Upper lobe of left lung (tissue), 6 donors: Measurements from ENCODE around the gene CRYZL1. TPM values are rescaled to one million over a fixed set of nuclear protein-coding genes. Genes with fewer than 3 reads are reported as not detected.
A peak's percentile ranks its signal among the peaks of the same experiment; 100 is the strongest.

Experiments
- ATAC-seq, 2 donors: fragments of 200-7000 bp; cut with Tn5 transposase; one replicate each; pipeline ENCODE4 v1.9.1; 2022; ENCODE audit warnings: mild to moderate bottlenecking in 2 of 2, moderate library complexity in 2 of 2; ENCODE audit not compliant: low FRiP score in 2 of 2
- DNase-seq, 2 donors: peaks; one replicate each; pipeline ENCODE4 v3.0.0-alpha.2; 2019 to 2020
- H3K27ac ChIP-seq, 4 donors: fragments of 200-600 bp; sonication (generic); one replicate each; pipeline ENCODE4 v1.5.1; 2016 to 2019
- H3K27me3 ChIP-seq, 4 donors: fragments of 200-600 bp; sonication (generic); one replicate each; pipeline ENCODE4 v1.5.1; 2017 to 2019
- H3K36me3 ChIP-seq, 4 donors: fragments of 200-600 bp; sonication (generic); one replicate each; pipeline ENCODE4 v1.5.1; 2016 to 2019
- H3K4me1 ChIP-seq, 4 donors: fragments of 200-600 bp; sonication (generic); one replicate each; pipeline ENCODE4 v1.5.1; 2018 to 2019
- H3K4me3 ChIP-seq, 4 donors: fragments of 200-600 bp; sonication (generic); one replicate each; pipeline ENCODE4 v1.5.1; 2017 to 2019; ENCODE audit warnings: mild to moderate bottlenecking in 2 of 4, moderate library complexity in 1 of 4
- H3K9me3 ChIP-seq, 4 donors: fragments of 200-600 bp; sonication (generic); one replicate each; pipeline ENCODE4 v1.5.1; 2018 to 2019
- EP300 ChIP-seq, 4 donors: sonication (generic); formaldehyde crosslinking; IDR thresholded peaks; one replicate each; pipeline ENCODE4 v1.5.1; 2017; ENCODE audit warnings: antibody characterized with exemption in 4 of 4, control low read depth in 2 of 4
- POLR2A ChIP-seq, 4 donors: fragments of 450-650 bp; IDR thresholded peaks; one replicate each; pipeline ENCODE4 v1.5.1; 2016 to 2017; ENCODE audit warnings: antibody characterized with exemption in 4 of 4, mild to moderate bottlenecking in 2 of 4
- POLR2AphosphoS5 ChIP-seq, 2 donors: sonication (generic); formaldehyde crosslinking; IDR thresholded peaks; one replicate each; pipeline ENCODE4 v1.5.1; 2017; ENCODE audit warnings: antibody characterized with exemption in 2 of 2
- WGBS, 2 donors: methylation state at CpG; one replicate each; pipeline ENCODE4 v1.1.5; 2017 to 2018; 5-methylcytosine and 5-hydroxymethylcytosine counted together
- total RNA-seq, 6 donors: library from RNA; depleted of rRNA in 4 of 6; stranded (reverse); fragments of >200 nt in 4 of 6; gene quantifications; one replicate each; pipeline versions ENCODE4 v1.1.0 to v1.2.1, GENCODE V29; 2016 to 2021
- TF ChIP-seq, protein P1 (sequence below), 6 experiments: fragments of 450-650 bp in 4 of 6; fragments of 200-600 bp in 2 of 6; sonication (generic) in 2 of 6; IDR thresholded peaks; one replicate each; pipeline ENCODE4 v1.5.1; 2016 to 2019; ENCODE audit warnings: antibody characterized with exemption in 6 of 6
- donor health status: DM: no; HTN: no; CAD: no; lungs with moderate emphysema.
- donor health status: DM: no; HTN: yes; CAD: no; lungs with severe emphysema.

The CRYZL1 gene
- total RNA-seq, 6 donors from 2014 or later, result 20.2 to 80.7 (median 31.7) TPM

- ATAC-seq, result no peak
- Histone ChIP-seq H3K4me1 (peaks cover 10 to 14% (median 11%) of the 10 kb centered on the region in 4 donors), H3K4me3 (no peak overlapping the region), H3K27ac (no peak overlapping the region), H3K27me3 (no peaks in the 10 kb centered on the region), H3K36me3 (peaks cover 70 to 98% (median 83%) of the 10 kb centered on the region in 4 donors), H3K9me3 (no peaks in the 10 kb centered on the region)
- 94 to 95% methylated on average over 18 of the region's 18 CpGs for WGBS, 2 donors
- TF ChIP-seq, protein P1, sequence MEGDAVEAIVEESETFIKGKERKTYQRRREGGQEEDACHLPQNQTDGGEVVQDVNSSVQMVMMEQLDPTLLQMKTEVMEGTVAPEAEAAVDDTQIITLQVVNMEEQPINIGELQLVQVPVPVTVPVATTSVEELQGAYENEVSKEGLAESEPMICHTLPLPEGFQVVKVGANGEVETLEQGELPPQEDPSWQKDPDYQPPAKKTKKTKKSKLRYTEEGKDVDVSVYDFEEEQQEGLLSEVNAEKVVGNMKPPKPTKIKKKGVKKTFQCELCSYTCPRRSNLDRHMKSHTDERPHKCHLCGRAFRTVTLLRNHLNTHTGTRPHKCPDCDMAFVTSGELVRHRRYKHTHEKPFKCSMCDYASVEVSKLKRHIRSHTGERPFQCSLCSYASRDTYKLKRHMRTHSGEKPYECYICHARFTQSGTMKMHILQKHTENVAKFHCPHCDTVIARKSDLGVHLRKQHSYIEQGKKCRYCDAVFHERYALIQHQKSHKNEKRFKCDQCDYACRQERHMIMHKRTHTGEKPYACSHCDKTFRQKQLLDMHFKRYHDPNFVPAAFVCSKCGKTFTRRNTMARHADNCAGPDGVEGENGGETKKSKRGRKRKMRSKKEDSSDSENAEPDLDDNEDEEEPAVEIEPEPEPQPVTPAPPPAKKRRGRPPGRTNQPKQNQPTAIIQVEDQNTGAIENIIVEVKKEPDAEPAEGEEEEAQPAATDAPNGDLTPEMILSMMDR (IDR thresholded peaks at IDR 0.05), result no peak
- no peak for TF ChIP-seq POLR2AphosphoS5 (IDR thresholded peaks at IDR 0.05)
- no peak for TF ChIP-seq POLR2A (IDR thresholded peaks at IDR 0.05)
- no peak for TF ChIP-seq EP300 (IDR thresholded peaks at IDR 0.05)
- no peak for DNase-seq
Observed at GRCh38 chr21:33554236-33554981, 87.1 kb downstream of the CRYZL1 start.

DNA sequence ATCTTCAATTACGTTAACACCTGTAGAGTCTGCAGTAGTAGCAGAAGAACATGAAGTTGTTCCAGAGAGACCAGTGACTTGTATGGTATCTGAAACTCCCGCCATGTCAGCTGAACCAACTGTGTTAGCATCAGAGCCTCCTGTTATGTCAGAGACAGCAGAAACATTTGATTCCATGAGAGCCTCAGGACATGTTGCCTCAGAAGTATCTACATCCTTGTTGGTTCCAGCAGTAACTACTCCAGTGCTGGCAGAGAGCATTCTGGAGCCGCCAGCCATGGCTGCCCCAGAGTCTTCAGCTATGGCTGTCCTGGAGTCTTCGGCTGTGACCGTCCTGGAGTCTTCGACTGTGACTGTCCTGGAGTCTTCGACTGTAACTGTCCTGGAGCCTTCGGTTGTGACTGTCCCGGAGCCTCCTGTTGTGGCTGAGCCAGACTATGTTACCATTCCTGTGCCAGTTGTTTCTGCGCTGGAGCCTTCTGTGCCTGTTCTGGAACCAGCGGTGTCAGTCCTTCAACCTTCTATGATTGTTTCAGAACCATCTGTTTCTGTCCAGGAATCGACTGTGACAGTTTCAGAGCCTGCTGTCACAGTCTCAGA, 88.4 kb downstream of the CRYZL1 start:
- ATAC-seq (no peak), DNase-seq (no peak)
- Histone ChIP-seq H3K36me3 (peaks cover 58 to 98% (median 80%) of the 10 kb centered on the region in 4 donors), H3K9me3 (no peaks in the 10 kb centered on the region), H3K4me3 (no peak overlapping the region), H3K27ac (no peak overlapping the region), H3K27me3 (no peaks in the 10 kb centered on the region), H3K4me1 (peaks cover 10 to 14% (median 12%) of the 10 kb centered on the region in 4 donors)
- whole genome bisulfite sequencing, 2 donors, result 97 to 100% methylated on average over 9 to 12 of the region's 12 CpGs
- TF ChIP-seq POLR2A (IDR thresholded peaks at IDR 0.05), result no peak
- no peak for TF ChIP-seq EP300 (IDR thresholded peaks at IDR 0.05)
- TF ChIP-seq, protein P1 (IDR thresholded peaks at IDR 0.05), result no peak

DNA sequence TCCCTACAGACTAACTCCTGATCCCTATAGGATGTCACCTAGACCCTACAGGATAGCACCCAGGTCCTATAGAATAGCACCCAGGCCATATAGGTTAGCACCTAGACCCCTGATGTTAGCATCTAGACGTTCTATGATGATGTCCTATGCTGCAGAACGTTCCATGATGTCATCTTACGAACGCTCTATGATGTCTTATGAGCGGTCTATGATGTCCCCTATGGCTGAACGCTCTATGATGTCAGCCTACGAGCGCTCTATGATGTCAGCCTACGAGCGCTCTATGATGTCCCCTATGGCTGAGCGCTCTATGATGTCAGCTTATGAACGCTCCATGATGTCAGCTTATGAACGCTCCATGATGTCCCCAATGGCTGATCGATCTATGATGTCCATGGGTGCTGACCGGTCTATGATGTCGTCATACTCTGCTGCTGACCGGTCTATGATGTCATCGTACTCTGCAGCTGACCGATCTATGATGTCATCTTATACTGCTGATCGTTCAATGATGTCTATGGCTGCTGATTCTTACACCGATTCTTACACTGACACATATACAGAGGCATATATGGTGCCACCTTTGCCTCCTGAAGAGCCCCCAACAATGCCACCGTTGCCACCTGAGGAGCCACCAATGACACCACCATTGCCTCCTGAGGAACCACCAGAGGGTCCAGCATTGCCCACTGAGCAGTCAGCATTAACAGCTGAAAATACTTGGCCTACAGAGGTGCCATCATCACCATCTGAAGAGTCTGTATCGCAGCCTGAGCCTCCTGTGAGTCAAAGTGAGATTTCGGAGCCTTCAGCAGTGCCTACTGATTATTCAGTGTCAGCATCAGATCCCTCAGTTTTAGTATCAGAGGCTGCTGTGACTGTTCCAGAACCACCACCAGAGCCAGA, 89.2 kb downstream of the CRYZL1 start:
- ATAC-seq, result no peak

DNA sequence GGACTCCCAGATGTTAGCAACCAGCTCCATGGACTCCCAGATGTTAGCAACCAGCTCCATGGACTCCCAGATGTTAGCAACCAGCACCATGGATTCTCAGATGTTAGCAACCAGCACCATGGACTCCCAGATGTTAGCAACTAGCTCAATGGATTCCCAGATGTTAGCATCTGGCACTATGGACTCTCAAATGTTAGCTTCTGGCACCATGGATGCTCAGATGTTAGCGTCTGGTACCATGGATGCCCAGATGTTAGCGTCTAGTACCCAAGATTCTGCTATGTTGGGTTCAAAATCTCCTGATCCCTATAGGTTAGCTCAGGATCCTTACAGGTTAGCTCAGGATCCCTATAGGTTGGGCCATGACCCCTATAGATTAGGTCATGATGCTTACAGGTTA, 89.9 kb downstream of the CRYZL1 start:
- no peaks in the 10 kb centered on the region for H3K9me3 ChIP-seq
- DNase-seq, result no peak
- no peak overlapping the region for H3K4me3 ChIP-seq
- TF ChIP-seq POLR2A (IDR thresholded peaks at IDR 0.05), result no peak
- no peak for TF ChIP-seq POLR2AphosphoS5 (IDR thresholded peaks at IDR 0.05)
- H3K36me3 ChIP-seq, result peaks cover 55 to 98% (median 82%) of the 10 kb centered on the region in 4 donors
- ATAC-seq, result no peak
- no peak overlapping the region for H3K27ac ChIP-seq
- peaks cover 8 to 18% (median 11%) of the 10 kb centered on the region in 4 donors for H3K4me1 ChIP-seq
- 100% methylated on average over 2 of the region's 2 CpGs for WGBS, 2 donors
- H3K27me3 ChIP-seq, result no peaks in the 10 kb centered on the region

More for the DNA sequence above, 89.2 kb downstream of the CRYZL1 start:
- TF ChIP-seq EP300 (IDR thresholded peaks at IDR 0.05) (no peak), POLR2AphosphoS5 (IDR thresholded peaks at IDR 0.05) (no peak)
- Histone ChIP-seq H3K36me3 (peaks cover 55 to 98% (median 80%) of the 10 kb centered on the region in 4 donors), H3K9me3 (no peaks in the 10 kb centered on the region), H3K4me3 (no peak overlapping the region), H3K27me3 (no peaks in the 10 kb centered on the region), H3K27ac (no peak overlapping the region), H3K4me1 (peaks cover 10 to 14% (median 12%) of the 10 kb centered on the region in 4 donors)
- WGBS, 2 donors, result 95 to 98% methylated on average over 22 to 24 of the region's 24 CpGs
- DNase-seq, result no peak

DNA sequence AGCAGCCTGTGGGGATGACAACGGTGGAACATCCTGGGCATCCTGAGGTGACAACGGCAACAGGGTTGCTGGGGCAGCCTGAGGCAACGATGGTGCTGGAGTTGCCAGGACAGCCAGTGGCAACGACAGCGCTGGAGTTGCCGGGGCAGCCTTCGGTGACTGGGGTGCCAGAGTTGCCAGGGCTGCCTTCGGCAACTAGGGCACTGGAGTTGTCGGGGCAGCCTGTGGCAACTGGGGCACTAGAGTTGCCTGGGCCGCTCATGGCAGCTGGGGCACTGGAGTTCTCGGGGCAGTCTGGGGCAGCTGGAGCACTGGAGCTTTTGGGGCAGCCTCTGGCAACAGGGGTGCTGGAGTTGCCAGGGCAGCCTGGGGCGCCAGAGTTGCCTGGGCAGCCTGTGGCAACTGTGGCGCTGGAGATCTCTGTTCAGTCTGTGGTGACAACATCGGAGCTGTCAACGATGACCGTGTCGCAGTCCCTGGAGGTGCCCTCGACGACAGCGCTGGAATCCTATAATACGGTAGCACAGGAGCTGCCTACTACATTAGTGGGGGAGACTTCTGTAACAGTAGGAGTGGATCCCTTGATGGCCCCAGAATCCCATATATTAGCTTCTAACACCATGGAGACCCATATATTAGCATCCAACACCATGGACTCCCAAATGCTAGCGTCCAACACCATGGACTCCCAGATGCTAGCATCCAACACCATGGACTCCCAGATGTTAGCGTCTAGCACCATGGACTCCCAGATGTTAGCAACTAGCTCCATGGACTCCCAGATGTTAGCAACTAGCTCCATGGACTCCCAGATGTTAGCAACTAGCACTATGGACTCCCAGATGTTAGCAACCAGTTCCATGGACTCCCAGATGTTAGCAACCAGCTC, 90.5 kb downstream of the CRYZL1 start:
- H3K36me3 ChIP-seq, result peaks cover 58 to 97% (median 79%) of the 10 kb centered on the region in 4 donors
- WGBS, 2 donors, result 97 to 98% methylated on average over 9 to 23 of the region's 23 CpGs
- ATAC-seq, result peak; percentile 15 to 56

More for the DNA sequence above, 90.5 kb downstream of the CRYZL1 start:
- peaks cover 10 to 20% (median 13%) of the 10 kb centered on the region in 4 donors for H3K4me1 ChIP-seq
- no peak overlapping the region for H3K4me3 ChIP-seq
- no peak overlapping the region for H3K27ac ChIP-seq
- DNase-seq, result peak in 1 of 2 donors; percentile 58
- H3K9me3 ChIP-seq, result no peaks in the 10 kb centered on the region
- H3K27me3 ChIP-seq, result no peaks in the 10 kb centered on the region
- no peak for TF ChIP-seq EP300 (IDR thresholded peaks at IDR 0.05)
- TF ChIP-seq POLR2A (IDR thresholded peaks at IDR 0.05), result no peak
- TF ChIP-seq, protein P1 (IDR thresholded peaks at IDR 0.05), result no peak
- no peak for TF ChIP-seq POLR2AphosphoS5 (IDR thresholded peaks at IDR 0.05)
